SJSA1 (cell line): ENCODE results near the gene GATB. TPM values are rescaled to one million over a fixed set of nuclear protein-coding genes. Genes with fewer than 3 reads are reported as not detected.
A peak's percentile ranks its signal among the peaks of the same experiment; 100 is the strongest.

Experiments
- DNase-seq, 2 experiments: peaks; one replicate each; pipeline ENCODE4 v3.0.0-alpha.2; 2015 to 2020; ENCODE audit warnings: low spot score in 2 of 2, low read depth in 1 of 2
- H3K27ac ChIP-seq: fragments of 250-450 bp; sonication (Bioruptor Pico); 2 replicates; pipeline ENCODE4 v1.5.1; 2020; ENCODE audit warnings: mild to moderate bottlenecking, moderate library complexity
- H3K27me3 ChIP-seq: fragments of 250-450 bp; sonication (Bioruptor Pico); replicated peaks from 2 replicates; pipeline ENCODE4 v1.5.1; 2020; ENCODE audit warnings: mild to moderate bottlenecking, moderate library complexity
- H3K36me3 ChIP-seq: fragments of 250-450 bp; sonication (Bioruptor Pico); 2 replicates; pipeline ENCODE4 v1.5.1; 2020; ENCODE audit warnings: mild to moderate bottlenecking
- H3K4me1 ChIP-seq: fragments of 250-450 bp; sonication (Bioruptor Pico); replicated peaks from 2 replicates; pipeline ENCODE4 v1.6.1; 2021; ENCODE audit warnings: mild to moderate bottlenecking
- H3K4me3 ChIP-seq: fragments of 250-450 bp; sonication (Bioruptor Pico); 2 replicates; pipeline ENCODE4 v1.5.1; 2020; ENCODE audit warnings: mild to moderate bottlenecking
- H3K9me3 ChIP-seq: fragments of 250-450 bp; sonication (Bioruptor Pico); replicated peaks from 2 replicates; pipeline ENCODE4 v1.5.1; 2020; ENCODE audit warnings: mild to moderate bottlenecking
- total RNA-seq: library from RNA; depleted of rRNA; stranded (reverse); fragments of >200 nt; shearing (Covaris generic); gene quantifications from 2 replicates; pipeline ENCODE4 v1.2.3, GENCODE V29; 2014

Gene GATB
- total RNA-seq, 1 experiment from 2014 or later: 21.9 TPM

DNA sequence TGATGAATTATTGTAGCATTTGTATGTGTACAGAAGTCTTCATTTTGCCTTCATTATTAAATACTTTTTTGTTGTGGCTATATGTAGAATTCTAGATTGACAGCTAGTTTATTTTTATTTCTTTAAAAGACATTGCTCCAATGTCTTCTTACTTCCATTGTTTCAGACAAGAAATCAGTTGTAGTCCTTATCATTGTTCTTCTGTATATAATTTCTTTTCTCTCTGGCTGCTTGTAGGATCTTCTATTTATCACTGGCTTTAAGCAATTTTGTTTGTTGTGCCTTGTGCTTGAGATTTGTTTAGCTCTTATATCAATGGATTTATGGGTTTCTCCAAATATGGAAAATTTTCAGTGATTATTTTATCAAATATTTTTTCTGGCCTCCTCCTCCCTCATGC, 13.5 kb upstream of the GATB start:
- H3K27ac ChIP-seq: no peak overlapping the region
- DNase-seq: no peak
- no peaks in the 10 kb centered on the region for H3K36me3 ChIP-seq
- H3K4me1 ChIP-seq: no peaks in the 10 kb centered on the region
- H3K9me3 ChIP-seq: 0 out of 2 replicates have a peak, but pooled peaks cover 3% of the 10 kb centered on the region
- no peak overlapping the region for H3K4me3 ChIP-seq
- H3K27me3 ChIP-seq: no peaks in the 10 kb centered on the region

- Histone ChIP-seq H3K4me1 (no peaks in the 10 kb centered on the region), H3K27me3 (no peaks in the 10 kb centered on the region), H3K9me3 (0 out of 2 replicates have a peak, but pooled peaks cover 3% of the 10 kb centered on the region), H3K27ac (no peak overlapping the region), H3K4me3 (no peak overlapping the region), H3K36me3 (no peaks in the 10 kb centered on the region)
- DNase-seq: no peak
Observed at GRCh38 chr4:151772274-151772673, 11.5 kb upstream of the GATB start.

DNA sequence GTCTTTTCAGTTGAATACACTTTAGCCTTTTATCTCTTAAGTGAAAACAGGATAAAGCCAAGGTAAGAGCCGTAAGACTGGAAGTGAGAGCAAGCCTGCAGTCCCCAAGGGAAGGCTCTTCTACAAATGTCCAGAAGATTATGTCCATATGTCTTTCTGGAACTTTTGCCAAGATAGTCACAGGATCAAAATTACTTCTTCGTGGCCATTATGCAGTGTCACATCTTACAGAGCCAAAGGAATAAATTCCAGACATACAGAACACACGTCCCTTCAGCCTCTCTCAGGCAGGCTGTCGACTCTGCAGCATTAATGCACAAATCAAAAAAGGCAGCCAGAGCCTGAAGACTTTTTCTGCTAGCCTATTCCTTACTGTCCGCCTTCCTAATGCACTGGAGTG, 10.9 kb upstream of the GATB start:
- Histone ChIP-seq H3K27ac (no peak overlapping the region), H3K36me3 (no peaks in the 10 kb centered on the region), H3K4me3 (no peak overlapping the region), H3K4me1 (no peaks in the 10 kb centered on the region), H3K27me3 (no peaks in the 10 kb centered on the region), H3K9me3 (0 out of 2 replicates have a peak, but pooled peaks cover 3% of the 10 kb centered on the region)
- DNase-seq: no peak

GRCh38 chr4:151770154-151770553, 9.3 kb upstream of the GATB start:
- 0 out of 2 replicates have a peak, but pooled peaks cover 3% of the 10 kb centered on the region for H3K9me3 ChIP-seq
- H3K4me1 ChIP-seq: no peaks in the 10 kb centered on the region
- H3K27me3 ChIP-seq: no peaks in the 10 kb centered on the region
- H3K36me3 ChIP-seq: no peaks in the 10 kb centered on the region
- DNase-seq: no peak
- H3K4me3 ChIP-seq: no peak overlapping the region
- no peak overlapping the region for H3K27ac ChIP-seq

DNA sequence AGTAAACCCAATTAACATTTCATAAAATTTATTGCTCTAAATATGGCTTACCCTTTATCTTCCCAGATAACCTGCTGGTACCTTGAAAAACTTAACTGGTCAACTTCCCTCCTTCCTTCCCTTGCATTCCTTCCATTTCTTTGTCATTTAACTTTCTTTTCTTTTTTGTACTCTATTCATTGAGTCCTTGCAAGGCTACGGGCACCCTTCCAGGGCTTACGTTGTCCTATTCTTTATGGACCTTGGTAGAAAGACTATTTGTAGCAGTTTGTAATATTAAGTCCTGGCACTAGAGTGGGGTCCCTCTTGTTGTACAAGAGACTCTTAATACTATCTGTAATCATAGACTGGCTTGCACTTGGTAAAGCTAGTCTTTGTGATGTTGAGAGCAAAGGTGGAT, 8.0 kb upstream of the GATB start:
- Histone ChIP-seq H3K27me3 (no peaks in the 10 kb centered on the region), H3K36me3 (no peaks in the 10 kb centered on the region), H3K4me3 (no peak overlapping the region), H3K27ac (no peak overlapping the region), H3K9me3 (0 out of 2 replicates have a peak, but pooled peaks cover 3% of the 10 kb centered on the region), H3K4me1 (no peaks in the 10 kb centered on the region)
- no peak for DNase-seq

- Histone ChIP-seq H3K36me3 (no peaks in the 10 kb centered on the region), H3K4me3 (no peak overlapping the region), H3K4me1 (no peaks in the 10 kb centered on the region), H3K27me3 (no peaks in the 10 kb centered on the region), H3K27ac (no peak overlapping the region), H3K9me3 (0 out of 2 replicates have a peak, but pooled peaks cover 3% of the 10 kb centered on the region)
- DNase-seq: no peak
Observed at GRCh38 chr4:151766691-151767090, 5.9 kb upstream of the GATB start.

GRCh38 chr4:151760002-151760401, 805 bp downstream of the GATB start:
- Histone ChIP-seq H3K36me3 (peaks cover 3% of the 10 kb centered on the region; the same call in 1 of the 2 replicates), H3K4me3 (peak overlapping the region; percentile 59), H3K27me3 (no peaks in the 10 kb centered on the region), H3K4me1 (peaks cover 8% of the 10 kb centered on the region), H3K27ac (peak overlapping the region; percentile 69; the same call in 1 of the 2 replicates), H3K9me3 (no peaks in the 10 kb centered on the region)
- no peak for DNase-seq

- Histone ChIP-seq H3K4me1 (no peaks in the 10 kb centered on the region), H3K27ac (no peak overlapping the region), H3K36me3 (no peaks in the 10 kb centered on the region), H3K27me3 (no peaks in the 10 kb centered on the region), H3K9me3 (no peaks in the 10 kb centered on the region), H3K4me3 (no peak overlapping the region)
- DNase-seq: no peak
Observed at GRCh38 chr4:151753056-151753455, 7.8 kb downstream of the GATB start.

GRCh38 chr4:151750156-151750555, 10.7 kb downstream of the GATB start:
- Histone ChIP-seq H3K36me3 (no peaks in the 10 kb centered on the region), H3K4me1 (peaks cover 14% of the 10 kb centered on the region), H3K27ac (no peak overlapping the region), H3K4me3 (no peak overlapping the region), H3K9me3 (no peaks in the 10 kb centered on the region), H3K27me3 (no peaks in the 10 kb centered on the region)
- DNase-seq: no peak

GRCh38 chr4:151745481-151746231, 15.2 kb downstream of the GATB start:
- no peaks in the 10 kb centered on the region for H3K9me3 ChIP-seq
- no peak overlapping the region for H3K4me3 ChIP-seq
- peak overlapping the region; percentile 93 for H3K27ac ChIP-seq
- peaks cover 10% of the 10 kb centered on the region for H3K36me3 ChIP-seq
- H3K27me3 ChIP-seq: no peaks in the 10 kb centered on the region
- peaks cover 35% of the 10 kb centered on the region for H3K4me1 ChIP-seq
- DNase-seq: peak in 1 of 2 experiments; percentile 66

DNA sequence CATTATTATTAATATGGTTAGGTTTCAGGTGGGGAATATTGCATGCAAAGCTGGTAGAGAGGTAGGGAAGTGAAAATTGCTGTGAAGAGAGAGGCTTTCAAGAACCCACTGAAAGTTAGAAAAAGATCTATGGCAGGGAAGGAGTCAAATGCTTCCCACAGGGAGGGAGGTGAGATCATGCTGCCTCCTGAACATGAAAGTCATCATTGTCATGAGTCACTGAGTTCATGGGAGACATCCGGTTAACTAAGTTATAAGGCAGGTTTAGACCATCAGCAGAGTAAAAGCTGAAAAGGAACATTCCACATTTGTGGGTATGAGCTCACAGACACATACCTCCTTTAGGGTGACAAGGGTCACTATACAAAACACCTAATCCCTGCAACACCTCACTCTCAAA, 16.2 kb downstream of the GATB start:
- Histone ChIP-seq H3K36me3 (peaks cover 13% of the 10 kb centered on the region), H3K4me3 (no peak overlapping the region), H3K9me3 (no peaks in the 10 kb centered on the region), H3K4me1 (peaks cover 35% of the 10 kb centered on the region), H3K27me3 (no peaks in the 10 kb centered on the region), H3K27ac (peak overlapping the region; percentile 93)
- DNase-seq: peak; percentile 73 to 82

GRCh38 chr4:151743894-151744293, 16.9 kb downstream of the GATB start:
- Histone ChIP-seq H3K36me3 (peaks cover 13% of the 10 kb centered on the region), H3K27me3 (no peaks in the 10 kb centered on the region), H3K27ac (peak overlapping the region; percentile 93), H3K9me3 (no peaks in the 10 kb centered on the region; the same call in 1 of the 2 replicates), H3K4me3 (no peak overlapping the region), H3K4me1 (peaks cover 35% of the 10 kb centered on the region)
- DNase-seq: no peak

GRCh38 chr4:151743128-151743854, 17.5 kb downstream of the GATB start:
- peaks cover 37% of the 10 kb centered on the region for H3K4me1 ChIP-seq
- H3K27ac ChIP-seq: peak overlapping the region; percentile 93
- no peaks in the 10 kb centered on the region; the same call in 1 of the 2 replicates for H3K9me3 ChIP-seq
- no peaks in the 10 kb centered on the region for H3K27me3 ChIP-seq
- no peak overlapping the region for H3K4me3 ChIP-seq
- H3K36me3 ChIP-seq: peaks cover 17% of the 10 kb centered on the region
- DNase-seq: no peak
